IMR-90 (cell line): ENCODE data around the gene SH3RF1. TPM values are rescaled to one million over a fixed set of nuclear protein-coding genes. Genes with fewer than 3 reads are reported as not detected.
A peak's percentile ranks its signal among the peaks of the same experiment; 100 is the strongest.

Experiments used
- ATAC-seq: fragments of 200-7000 bp; cut with Tn5 transposase; 2 replicates; pipeline ENCODE4 v1.9.1; 2020; ENCODE audit warnings: low read depth, mild to moderate bottlenecking, moderate library complexity
- BruUV-seq: library from RNA; stranded (reverse); fragments of 400-500 nt; replicated peaks from 2 replicates; lab custom pipeline; 2021; lab: Mats Ljungman, UMichigan
- CTCF ChIA-PET: fragments of 300-600 bp; formaldehyde crosslinking; extraction: SDS; loops from one replicate; lab custom pipeline; 2021; ENCODE audit warnings: antibody characterized with exemption; lab: Yijun Ruan, JAX
- POLR2A ChIA-PET: fragments of 300-600 bp; sonication (Branson Sonifier 250); formaldehyde crosslinking; loops from one replicate; lab custom pipeline; 2022; ENCODE audit warnings: antibody characterized with exemption; ENCODE audit not compliant: unreplicated experiment; lab: Charles Lee
- DNase-seq: peaks from one replicate; pipeline ENCODE4 v3.0.0; 2013
- H2AFZ ChIP-seq: replicated peaks from 2 replicates; pipeline ENCODE3; 2013; ENCODE audit warnings: low read length, mild to moderate bottlenecking; ENCODE audit not compliant: poor library complexity
- H2AK5ac ChIP-seq: 2 replicates; pipeline ENCODE4 v1.6.1; 2013; ENCODE audit warnings: low read depth, low read length, inconsistent platforms
- H2AK9ac ChIP-seq: replicated peaks from 2 replicates; pipeline ENCODE3; 2013; ENCODE audit warnings: mild to moderate bottlenecking, low read depth, low read length, moderate library complexity; ENCODE audit not compliant: poor library complexity
- H2BK120ac ChIP-seq: 2 replicates; pipeline ENCODE4 v1.6.1; 2013; ENCODE audit warnings: low read depth, low read length, inconsistent platforms
- H2BK15ac ChIP-seq: 3 replicates; pipeline ENCODE4 v1.6.1; 2013; ENCODE audit warnings: low read depth, low read length, inconsistent platforms
- H2BK20ac ChIP-seq: 2 replicates; pipeline ENCODE4 v1.6.1; 2013; ENCODE audit warnings: low read depth, mild to moderate bottlenecking, inconsistent platforms, low read length, moderate library complexity
- H2BK5ac ChIP-seq: 2 replicates; pipeline ENCODE4 v1.6.1; 2013; ENCODE audit warnings: mild to moderate bottlenecking, low read depth, low read length, inconsistent platforms; ENCODE audit not compliant: poor library complexity, severe bottlenecking
- H3K14ac ChIP-seq: replicated peaks from 2 replicates; pipeline ENCODE4 v1.6.1; 2013; ENCODE audit warnings: low read depth, low read length, inconsistent platforms
- H3K18ac ChIP-seq: 2 replicates; pipeline ENCODE4 v1.6.1; 2013; ENCODE audit warnings: low read depth, low read length, control low read depth
- H3K23ac ChIP-seq: 2 replicates; pipeline ENCODE4 v1.6.1; 2013; ENCODE audit warnings: low read depth, low read length, inconsistent platforms
- H3K27ac ChIP-seq: 2 replicates; pipeline ENCODE4 v1.5.1; 2013; ENCODE audit warnings: mild to moderate bottlenecking, control low read depth, low read length; ENCODE audit not compliant: insufficient read depth
- H3K27me3 ChIP-seq: 2 replicates; pipeline ENCODE4 v1.6.1; 2013; ENCODE audit warnings: low read length; ENCODE audit not compliant: control insufficient read depth, insufficient read depth
- H3K36me3 ChIP-seq: 2 replicates; pipeline ENCODE4 v1.6.1; 2013; ENCODE audit warnings: low read length, mixed read lengths; ENCODE audit not compliant: control insufficient read depth, insufficient read depth
- H3K4ac ChIP-seq: 2 replicates; pipeline ENCODE4 v1.6.1; 2013; ENCODE audit warnings: low read depth, low read length, inconsistent platforms
- H3K4me1 ChIP-seq: 2 replicates; pipeline ENCODE4 v1.6.1; 2013; ENCODE audit warnings: low read length, mixed read lengths; ENCODE audit not compliant: control insufficient read depth, insufficient read depth
- H3K4me2 ChIP-seq: 2 replicates; pipeline ENCODE4 v1.6.1; 2013; ENCODE audit warnings: low read depth, mild to moderate bottlenecking, control low read depth, low read length, moderate library complexity
- H3K4me3 ChIP-seq: 2 replicates; pipeline ENCODE4 v1.5.1; 2013; ENCODE audit warnings: low read depth, mild to moderate bottlenecking, control low read depth, low read length, moderate library complexity; ENCODE audit not compliant: insufficient read depth
- H3K56ac ChIP-seq: 2 replicates; pipeline ENCODE4 v1.6.1; 2013; ENCODE audit warnings: low read length, inconsistent platforms; ENCODE audit not compliant: insufficient read depth; ENCODE audit errors: extremely low read depth
- H3K79me1 ChIP-seq, 2 experiments: 2 replicates each; pipeline ENCODE4 v1.6.1; 2013; ENCODE audit warnings: low read length in 2 of 2, inconsistent platforms in 1 of 2, low read depth in 1 of 2
- H3K9ac ChIP-seq: 2 replicates; pipeline ENCODE4 v1.6.1; 2013; ENCODE audit warnings: low read depth, low read length, control low read depth
- H3K9me1 ChIP-seq: 2 replicates; pipeline ENCODE4 v1.6.1; 2013; ENCODE audit warnings: low read length, inconsistent platforms; ENCODE audit not compliant: insufficient read depth
- H3K9me3 ChIP-seq: 2 replicates; pipeline ENCODE4 v1.6.1; 2013; ENCODE audit warnings: low read length; ENCODE audit not compliant: control insufficient read depth, insufficient read depth
- H4K20me1 ChIP-seq: 2 replicates; pipeline ENCODE4 v1.6.1; 2013; ENCODE audit warnings: low read length, inconsistent platforms; ENCODE audit not compliant: insufficient read depth
- H4K5ac ChIP-seq: 2 replicates; pipeline ENCODE4 v1.6.1; 2013; ENCODE audit warnings: mild to moderate bottlenecking, low read depth, low read length, control low read depth
- H4K8ac ChIP-seq, 2 experiments: 2 replicates each; pipeline ENCODE4 v1.6.1; 2013; ENCODE audit warnings: low read depth in 2 of 2, low read length in 2 of 2, control low read depth in 1 of 2, inconsistent platforms in 1 of 2
- H4K91ac ChIP-seq: 2 replicates; pipeline ENCODE4 v1.6.1; 2013; ENCODE audit warnings: low read depth, low read length, inconsistent platforms; ENCODE audit not compliant: insufficient read depth
- MAZ ChIP-seq: IDR thresholded peaks from 2 replicates; pipeline ENCODE4 v1.6.1; 2012; ENCODE audit warnings: low read depth, mild to moderate bottlenecking, low read length, improper control_type of control experiment, moderate library complexity, borderline replicate concordance
- NFE2L2 ChIP-seq: fragments of 150-350 bp; IDR thresholded peaks from 2 replicates; pipeline ENCODE4 v1.6.1; 2016; ENCODE audit warnings: low read depth, mild to moderate bottlenecking, low read length
- RAD21 ChIP-seq: IDR thresholded peaks from 2 replicates; pipeline ENCODE4 v1.6.1; 2012; ENCODE audit warnings: low read length, improper control_type of control experiment
- SMC3 ChIP-seq: fragments of 150-350 bp; IDR thresholded peaks from 2 replicates; pipeline ENCODE4 v1.6.1; 2016; ENCODE audit warnings: low read depth, mild to moderate bottlenecking, antibody characterized with exemption, low read length, moderate library complexity
- WGBS, 2 experiments: methylation state at CpG; one replicate each; pipeline versions ENCODE4 v1.1.5 to v1.1.7; 2013; ENCODE audit warnings: missing lambda C conversion rate in 2 of 2; ENCODE audit not compliant: insufficient read length in 1 of 2; ENCODE audit errors: extremely low coverage in 2 of 2; 5-methylcytosine and 5-hydroxymethylcytosine counted together
- dilution Hi-C: fragments of 300-500 bp; cut with HindIII; formaldehyde crosslinking; loops from one replicate; pipeline ENCODE4 v1.14.3; 2018; ENCODE audit warnings: low sequenced_read_pairs; ENCODE audit not compliant: unreplicated experiment
- in situ Hi-C: fragments of 300-500 bp; cut with MboI; formaldehyde crosslinking; loops from 3 replicates; pipeline ENCODE4 v1.14.3; 2019; ENCODE audit warnings: low sequenced_read_pairs, inconsistent platforms, mixed read lengths
- intact Hi-C: fragments of 100-400 bp; cut with micrococcal nuclease; formaldehyde crosslinking; loops from 2 replicates; pipeline ENCODE4 v1.10.0; 2022
- polyA plus RNA-seq, 3 experiments: library from polyadenylated mRNA; depleted of rRNA; stranded (reverse); fragments of >200 nt; gene quantifications; 2 replicates each; pipeline ENCODE4 v1.2.3, GENCODE V29; 2012; ENCODE audit warnings: low replicate concordance in 1 of 3
- total RNA-seq: library from RNA; depleted of rRNA; stranded (reverse); fragments of >200 nt; gene quantifications from 2 replicates; pipeline ENCODE4 v1.2.3, GENCODE V29; 2012
- TF ChIP-seq, protein P1 (sequence below): fragments of 150-350 bp; IDR thresholded peaks from 2 replicates; pipeline ENCODE4 v1.6.1; 2017; ENCODE audit warnings: mild to moderate bottlenecking, antibody characterized with exemption, low read length, low read depth

Gene SH3RF1
- total and polyA plus RNA-seq, 2 of the 4 experiments (the other 2 are of a cell fraction): 22.0 to 29.8 TPM

DNA sequence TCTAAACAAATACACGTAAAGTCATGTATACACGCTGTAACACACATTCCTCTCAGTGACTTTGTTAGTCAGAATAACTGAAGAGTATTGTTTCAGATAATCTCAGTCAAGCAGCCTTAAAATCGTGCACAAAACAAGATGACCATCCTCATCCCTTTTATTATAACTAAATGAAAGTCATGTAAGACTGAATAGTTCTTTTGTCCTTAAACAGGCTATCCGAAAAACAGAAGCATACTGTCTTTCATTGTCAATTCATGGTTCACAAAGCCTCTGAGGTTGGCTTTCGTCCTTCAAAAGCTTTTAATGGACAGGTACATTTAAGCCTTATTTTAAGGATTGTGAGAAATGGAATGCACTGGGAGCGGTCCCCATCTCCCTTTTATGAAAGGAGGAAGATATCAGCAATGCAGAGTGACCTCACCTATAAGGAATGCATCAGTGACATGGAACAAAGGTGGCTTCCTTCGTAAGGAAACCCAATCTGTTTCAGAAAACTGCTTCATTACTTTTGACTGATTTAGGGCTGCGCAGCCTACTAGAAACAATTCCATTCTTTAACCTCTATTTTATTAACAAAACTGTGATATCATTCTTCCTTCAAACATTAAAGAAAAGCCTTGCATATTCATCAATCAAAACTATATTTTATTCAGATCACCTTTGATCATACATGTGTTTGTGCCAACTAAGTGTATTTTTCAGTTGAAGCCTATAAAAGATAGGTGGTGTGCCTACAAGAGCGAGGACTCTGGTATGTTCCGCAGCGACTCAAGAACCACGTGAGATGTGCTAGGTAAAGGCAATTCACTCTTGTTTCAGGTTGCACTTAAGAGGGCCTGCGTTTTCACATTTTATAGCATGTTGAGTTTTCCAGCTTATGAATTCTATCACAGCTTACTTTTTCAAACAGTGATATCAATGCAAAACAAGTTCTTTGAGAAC, 19.2 kb downstream of the SH3RF1 start (continued):
- TF ChIP-seq, protein P1, sequence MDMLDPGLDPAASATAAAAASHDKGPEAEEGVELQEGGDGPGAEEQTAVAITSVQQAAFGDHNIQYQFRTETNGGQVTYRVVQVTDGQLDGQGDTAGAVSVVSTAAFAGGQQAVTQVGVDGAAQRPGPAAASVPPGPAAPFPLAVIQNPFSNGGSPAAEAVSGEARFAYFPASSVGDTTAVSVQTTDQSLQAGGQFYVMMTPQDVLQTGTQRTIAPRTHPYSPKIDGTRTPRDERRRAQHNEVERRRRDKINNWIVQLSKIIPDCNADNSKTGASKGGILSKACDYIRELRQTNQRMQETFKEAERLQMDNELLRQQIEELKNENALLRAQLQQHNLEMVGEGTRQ: no peak

DNA sequence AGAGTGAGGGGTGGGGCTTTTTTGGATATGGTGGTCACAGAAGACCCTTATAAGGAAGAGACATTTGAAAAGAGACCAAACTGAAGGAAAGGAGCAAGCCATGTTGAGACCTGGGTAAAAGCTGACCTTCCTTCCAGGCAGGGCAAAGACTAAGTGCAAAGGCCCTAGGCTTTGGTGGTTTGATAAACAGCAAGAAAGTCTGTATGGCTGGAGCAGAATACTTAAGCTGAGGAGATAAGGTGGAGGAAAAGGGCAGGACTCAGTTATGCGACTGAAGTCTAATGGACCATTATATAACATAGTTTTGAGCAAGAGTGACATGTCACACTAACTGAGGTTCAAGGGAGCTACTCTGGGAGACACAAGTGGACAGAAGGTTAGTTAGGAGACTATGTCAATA, 20.0 kb downstream of the SH3RF1 start:
- BruUV-seq: no TSS peak
- Histone ChIP-seq H3K79me1 (peaks cover 15 to 66% of the 10 kb centered on the region in 2 experiments), H3K14ac (no peak overlapping the region; the same call in 1 of the 2 replicates), H3K4me2 (no peak overlapping the region; the same call in 1 of the 2 replicates), H4K8ac (no peak overlapping the region), H3K18ac (peak overlapping the region; percentile 33; the same call in 1 of the 2 replicates), H4K91ac (no peak overlapping the region), H3K23ac (peak overlapping the region; percentile 11; the same call in 1 of the 2 replicates), H2BK5ac (peak overlapping the region; percentile 7), H4K5ac (no peak overlapping the region; the same call in 1 of the 2 replicates), H2BK15ac (no peak overlapping the region), H4K20me1 (peaks cover 87% of the 10 kb centered on the region), H2AFZ (no peak overlapping the region), H3K56ac (no peak overlapping the region), H2AK5ac (no peak overlapping the region), H2BK20ac (no peak overlapping the region), H3K9ac (no peak overlapping the region), H3K4me3 (no peak overlapping the region), H3K27ac (no peak overlapping the region), H3K4ac (0 out of 2 replicates have a peak overlapping the region, but pooled peaks have one; percentile 0), H3K4me1 (peaks cover 22% of the 10 kb centered on the region), H3K9me3 (no peaks in the 10 kb centered on the region), H2AK9ac (no peak overlapping the region), H3K27me3 (no peaks in the 10 kb centered on the region), H2BK120ac (no peak overlapping the region), H3K36me3 (no peaks in the 10 kb centered on the region), H3K9me1 (peaks cover 16% of the 10 kb centered on the region)
- CTCF ChIA-PET: interaction anchor here (0.6 kb wide), 1 partner anchor 707 kb away, joined by 3 read pairs; no protein-coding TSS in a partner anchor
- dilution Hi-C loops (no loop called here), intact Hi-C loops (no loop called here), in situ Hi-C loops (no loop called here)
- WGBS, 2 experiments: no CpG with 5 or more reads among the region's 1 CpG
- TF ChIP-seq MAZ (no peak), SMC3 (no peak), NFE2L2 (no peak), RAD21 (no peak)
- POLR2A ChIA-PET: no interaction called here
- DNase-seq (no peak), ATAC-seq (no peak)
